ENCODE measurements around the gene SRD5A3.
A peak's percentile ranks its signal among the peaks of the same experiment; 100 is the strongest.
"Not testable (repeated sequence)": the region's sequence is repeated elsewhere in the genome, so short reads cannot be mapped to it uniquely, and the experiment has no call there.

The SRD5A3 gene

DNA sequence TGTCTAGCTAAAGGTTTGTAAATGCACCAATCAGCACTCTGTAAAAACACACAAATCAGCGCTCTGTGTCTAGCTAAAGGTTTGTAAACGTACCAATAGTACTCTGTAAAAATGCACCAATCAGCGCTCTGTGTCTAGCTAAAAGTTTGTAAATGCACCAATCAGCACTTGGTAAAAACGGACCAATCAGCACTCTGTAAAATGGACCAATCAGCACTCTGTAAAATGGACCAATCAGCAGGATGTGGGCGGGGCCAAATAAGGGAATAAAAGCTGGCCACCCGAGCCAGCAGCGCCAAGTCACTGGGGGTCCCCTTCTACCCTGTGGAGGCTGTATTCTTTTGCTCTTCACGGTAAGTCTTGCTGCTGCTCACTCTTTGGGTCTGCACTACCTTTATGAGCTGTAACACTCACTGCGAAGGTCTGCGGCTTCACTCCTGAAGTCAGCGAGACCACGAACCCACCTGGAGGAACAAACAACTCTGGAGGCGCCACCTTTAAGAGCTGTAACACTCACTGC lies 7.2 kb downstream of the SRD5A3 start:
- Mint-ChIP-seq H3K9me3 (peaks cover 22% of the 10 kb centered on the region), H3K27ac (peak overlapping the region; percentile 23), H3K36me3 (ENCODE audit: low read depth) (peaks cover 38% of the 10 kb centered on the region), H3K4me1 (ENCODE audit: low read depth) (peaks cover 41% of the 10 kb centered on the region)
- intact Hi-C loops (cut with micrococcal nuclease) = loop anchor here (10.0 kb wide), 1 partner anchor 392 kb away; no protein-coding TSS in a partner anchor
- H3K27me3 Mint-ChIP-seq, H3K4me3 Mint-ChIP-seq: not testable (repeated sequence)

DNA sequence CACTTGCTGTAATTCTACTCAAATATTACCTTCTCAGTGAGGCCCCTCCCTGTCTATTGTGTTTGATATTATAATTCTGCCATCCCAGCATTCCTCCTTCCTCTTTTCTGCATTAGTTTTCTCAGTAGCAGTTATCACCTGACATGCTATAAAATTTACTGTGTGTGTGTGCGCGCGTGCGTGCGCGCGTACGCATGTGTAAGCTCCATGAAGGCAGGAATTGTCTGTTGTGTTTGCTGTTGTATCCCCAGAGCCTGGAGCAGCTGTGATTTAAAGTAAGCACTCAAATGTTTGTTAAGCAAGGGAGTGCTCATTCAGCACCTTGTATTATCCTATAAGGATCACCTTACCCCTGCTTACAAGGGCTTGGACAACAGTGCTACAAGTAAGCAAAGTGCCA lies 8.6 kb downstream of the SRD5A3 start:
- Mint-ChIP-seq H3K4me3 (no peak overlapping the region), H3K36me3 (ENCODE audit: low read depth) (peaks cover 38% of the 10 kb centered on the region), H3K27ac (no peak overlapping the region), H3K9me3 (peaks cover 22% of the 10 kb centered on the region), H3K27me3 (no peaks in the 10 kb centered on the region), H3K4me1 (ENCODE audit: low read depth) (peaks cover 49% of the 10 kb centered on the region)
- intact Hi-C loops (cut with micrococcal nuclease) = loop anchor here (10.0 kb wide), 1 partner anchor 390 kb away; no protein-coding TSS in a partner anchor

DNA sequence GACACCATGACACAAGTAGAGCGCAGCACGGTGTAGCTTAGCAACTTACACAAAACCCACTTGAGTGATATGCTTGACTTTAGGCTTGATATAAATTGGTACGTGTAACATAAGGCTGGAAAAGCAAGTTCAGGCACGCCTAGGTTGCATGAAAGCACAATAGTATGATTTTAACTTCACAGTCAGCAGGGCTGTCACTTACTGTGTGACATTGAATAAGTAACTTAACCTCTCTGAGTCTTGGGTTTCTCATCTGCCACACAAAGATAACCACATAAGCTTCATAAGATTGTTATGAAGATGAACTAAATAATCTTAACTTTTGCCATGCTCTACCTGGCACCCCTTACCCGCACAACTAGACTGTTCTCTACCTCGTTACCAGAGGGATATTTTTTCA lies 9.5 kb downstream of the SRD5A3 start:
- intact Hi-C loops (cut with micrococcal nuclease) = loop anchor here (10.0 kb wide), 1 partner anchor 389 kb away; no protein-coding TSS in a partner anchor

DNA sequence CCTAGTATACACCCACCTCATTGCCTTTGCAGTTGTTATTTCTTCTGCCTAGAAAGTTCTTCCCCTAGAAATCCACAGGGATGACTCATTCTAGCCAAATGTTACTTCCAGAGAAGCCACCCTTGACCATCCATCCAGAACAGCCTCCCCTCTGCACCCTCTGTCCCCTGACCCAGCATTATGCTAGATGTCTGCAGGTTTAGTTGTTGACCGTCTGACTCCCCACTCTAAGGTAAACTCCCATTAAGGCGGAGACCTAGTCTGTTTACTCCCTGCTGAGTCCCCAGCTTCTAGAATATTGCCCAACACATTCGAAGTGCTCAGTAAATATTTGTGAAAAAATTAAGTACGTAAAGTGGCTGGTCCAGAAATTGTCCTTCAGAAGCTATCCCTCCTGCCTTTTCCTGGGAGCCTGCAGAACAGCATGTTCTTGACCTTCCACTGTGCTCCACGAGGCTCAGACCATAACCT lies 11.0 kb downstream of the SRD5A3 start:
- H3K27ac Mint-ChIP-seq = no peak overlapping the region
- H3K27me3 Mint-ChIP-seq = no peaks in the 10 kb centered on the region
- intact Hi-C loops (cut with micrococcal nuclease) = loop anchor here (10.0 kb wide), 1 partner anchor 388 kb away; no protein-coding TSS in a partner anchor
- H3K4me1 Mint-ChIP-seq (ENCODE audit: low read depth) = peaks cover 51% of the 10 kb centered on the region
- H3K36me3 Mint-ChIP-seq (ENCODE audit: low read depth) = peaks cover 26% of the 10 kb centered on the region
- H3K9me3 Mint-ChIP-seq = peaks cover 22% of the 10 kb centered on the region
- no peak overlapping the region for H3K4me3 Mint-ChIP-seq

More for the DNA sequence above, 9.5 kb downstream of the SRD5A3 start:
- H3K4me3 Mint-ChIP-seq = no peak overlapping the region
- peaks cover 22% of the 10 kb centered on the region for H3K9me3 Mint-ChIP-seq
- H3K4me1 Mint-ChIP-seq (ENCODE audit: low read depth) = peaks cover 49% of the 10 kb centered on the region
- H3K36me3 Mint-ChIP-seq (ENCODE audit: low read depth) = peaks cover 38% of the 10 kb centered on the region
- no peak overlapping the region for H3K27ac Mint-ChIP-seq
- no peaks in the 10 kb centered on the region for H3K27me3 Mint-ChIP-seq

DNA sequence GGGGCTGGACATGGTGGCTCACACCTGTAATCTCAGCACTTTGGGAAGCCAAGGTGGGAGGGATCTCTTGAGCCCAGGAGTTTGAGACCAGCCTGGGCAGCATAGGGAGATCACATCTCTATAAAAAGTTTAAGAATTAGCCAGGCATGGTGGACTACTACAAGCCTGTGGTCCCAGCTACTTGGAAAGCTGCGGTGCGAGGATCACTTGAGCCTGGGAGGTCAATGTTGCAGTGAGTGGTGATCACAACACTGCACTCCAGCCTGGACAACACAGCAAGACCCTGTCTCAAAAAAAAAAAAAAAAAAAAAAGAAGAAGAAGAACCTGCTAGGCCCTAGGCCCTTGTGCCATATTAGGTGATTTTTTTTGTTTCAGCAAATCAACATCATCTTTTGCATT lies 12.2 kb downstream of the SRD5A3 start:
- Mint-ChIP-seq H3K36me3 (ENCODE audit: low read depth) (peaks cover 21% of the 10 kb centered on the region), H3K4me3 (no peak overlapping the region), H3K9me3 (peaks cover 12% of the 10 kb centered on the region)

DNA sequence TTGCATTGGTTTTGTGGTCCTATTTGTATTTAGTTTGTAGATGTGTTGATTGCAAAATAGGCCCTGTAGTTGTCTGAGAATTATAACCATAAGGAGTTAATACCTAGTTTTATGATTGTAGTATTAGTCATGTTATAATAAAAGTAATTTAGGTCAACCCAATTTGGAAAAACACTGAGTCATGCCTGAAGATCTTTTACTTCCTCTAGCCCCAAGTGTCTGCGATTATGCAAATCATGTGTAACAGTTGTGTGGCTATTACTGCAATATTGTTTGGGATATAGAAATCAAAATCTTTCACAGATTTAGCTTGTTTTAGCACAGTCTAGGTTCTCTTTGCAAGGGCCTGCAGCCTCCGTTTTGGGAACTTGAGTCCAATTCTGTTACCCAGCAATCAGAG lies 12.6 kb downstream of the SRD5A3 start:
- peak overlapping the region; percentile 59 for H3K27ac Mint-ChIP-seq
- peaks cover 8% of the 10 kb centered on the region for H3K9me3 Mint-ChIP-seq
- H3K4me3 Mint-ChIP-seq = no peak overlapping the region
- H3K4me1 Mint-ChIP-seq (ENCODE audit: low read depth) = peaks cover 39% of the 10 kb centered on the region
- no peaks in the 10 kb centered on the region for H3K27me3 Mint-ChIP-seq
- peaks cover 21% of the 10 kb centered on the region for H3K36me3 Mint-ChIP-seq (ENCODE audit: low read depth)
- intact Hi-C loops (cut with micrococcal nuclease) = loop anchor here (10.0 kb wide), 1 partner anchor 386 kb away; no protein-coding TSS in a partner anchor

More for the DNA sequence above, 12.2 kb downstream of the SRD5A3 start:
- no peaks in the 10 kb centered on the region for H3K27me3 Mint-ChIP-seq
- peaks cover 39% of the 10 kb centered on the region for H3K4me1 Mint-ChIP-seq (ENCODE audit: low read depth)
- intact Hi-C loops (cut with micrococcal nuclease) = loop anchor here (10.0 kb wide), 1 partner anchor 387 kb away; no protein-coding TSS in a partner anchor
- H3K27ac Mint-ChIP-seq = peak overlapping the region; percentile 59

DNA sequence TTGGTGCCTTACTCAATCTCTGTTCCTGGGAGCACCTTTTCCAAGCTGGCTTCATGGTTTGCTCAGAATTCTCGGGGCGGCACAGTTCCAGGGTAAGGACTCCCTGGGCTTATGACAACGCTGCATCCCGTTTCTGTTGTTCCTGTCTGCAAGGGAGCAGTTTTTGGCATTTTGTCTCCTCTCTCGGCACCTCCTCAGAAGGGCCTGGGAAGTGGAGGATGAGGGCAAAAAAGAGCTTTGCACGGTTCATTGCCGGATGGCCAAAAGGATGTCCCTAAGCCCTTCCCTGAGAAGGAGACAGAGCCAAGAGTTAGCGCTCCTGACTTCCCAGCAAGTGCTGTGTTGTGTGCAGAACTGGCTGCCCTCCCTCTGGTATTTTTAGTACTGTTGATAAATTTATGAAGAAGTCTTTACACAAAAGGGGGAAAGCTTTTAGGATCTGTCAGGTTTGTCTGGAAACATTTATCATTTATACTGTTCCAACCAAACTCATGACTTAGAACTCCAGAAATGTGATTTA lies 13.4 kb downstream of the SRD5A3 start:
- peak overlapping the region; percentile 27 for H3K27ac Mint-ChIP-seq
- H3K4me3 Mint-ChIP-seq = no peak overlapping the region
- intact Hi-C loops (cut with micrococcal nuclease) = loop anchor here (10.0 kb wide), 1 partner anchor 385 kb away; no protein-coding TSS in a partner anchor
- H3K27me3 Mint-ChIP-seq = no peaks in the 10 kb centered on the region
- H3K9me3 Mint-ChIP-seq = peaks cover 4% of the 10 kb centered on the region
- H3K4me1 Mint-ChIP-seq (ENCODE audit: low read depth) = peaks cover 36% of the 10 kb centered on the region
- peaks cover 24% of the 10 kb centered on the region for H3K36me3 Mint-ChIP-seq (ENCODE audit: low read depth)

DNA sequence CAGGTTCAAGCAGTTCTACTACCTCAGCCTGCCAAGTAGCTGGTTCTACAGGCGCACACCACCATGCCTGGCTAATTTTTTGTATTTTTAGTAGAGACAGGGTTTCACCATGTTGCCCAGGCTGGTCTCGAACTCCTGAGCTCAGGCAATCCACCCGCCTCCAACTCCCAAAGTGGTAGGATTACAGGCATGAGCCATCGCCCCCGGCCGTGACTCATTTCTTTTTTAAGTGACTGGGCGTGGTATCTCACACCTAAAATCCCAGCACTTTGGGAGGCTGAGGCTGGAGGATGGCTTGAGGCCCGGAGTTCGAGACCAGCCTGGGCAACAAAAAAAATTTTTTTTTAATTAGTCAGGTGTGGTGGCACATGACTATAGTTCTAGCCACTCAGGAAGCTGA lies 16.9 kb downstream of the SRD5A3 start:
- H3K4me3 Mint-ChIP-seq; H3K9me3 Mint-ChIP-seq; intact Hi-C loops (cut with micrococcal nuclease); H3K27me3 Mint-ChIP-seq; H3K27ac Mint-ChIP-seq: not testable (repeated sequence)
- H3K4me1 Mint-ChIP-seq (ENCODE audit: low read depth) = peaks cover 18% of the 10 kb centered on the region
- peaks cover 33% of the 10 kb centered on the region for H3K36me3 Mint-ChIP-seq (ENCODE audit: low read depth)

DNA sequence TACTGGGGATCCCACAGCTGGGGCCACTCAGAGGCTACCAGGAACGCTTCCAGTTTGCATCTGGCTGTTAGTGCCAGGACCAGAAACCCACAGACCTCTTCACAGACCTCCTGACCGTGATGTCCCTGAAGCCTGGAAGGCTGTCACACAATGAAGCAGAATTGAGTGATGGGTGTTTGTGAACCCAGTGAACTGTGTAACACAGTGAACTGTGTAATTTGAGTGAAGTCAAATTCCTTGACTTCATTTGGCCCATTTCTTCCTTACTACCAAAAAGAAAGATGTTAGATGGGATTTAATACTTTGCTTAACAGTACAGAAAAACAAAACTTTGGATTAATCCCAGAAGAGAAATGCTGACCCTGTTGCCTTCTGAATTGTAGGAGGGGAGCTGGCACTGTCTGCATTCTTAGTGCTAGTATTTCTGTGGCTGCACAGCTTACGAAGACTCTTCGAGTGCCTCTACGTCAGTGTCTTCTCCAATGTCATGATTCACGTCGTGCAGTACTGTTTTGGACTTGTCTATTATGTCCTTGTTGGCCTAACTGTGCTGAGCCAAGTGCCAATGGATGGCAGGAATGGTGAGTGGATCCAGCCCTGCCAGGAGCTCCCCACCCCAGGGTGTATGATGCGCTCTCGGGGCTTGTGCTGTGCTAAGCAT lies 17.8 kb downstream of the SRD5A3 start:
- intact Hi-C loops (cut with micrococcal nuclease) = no loop called here
- peaks cover 40% of the 10 kb centered on the region for H3K36me3 Mint-ChIP-seq (ENCODE audit: low read depth)

DNA sequence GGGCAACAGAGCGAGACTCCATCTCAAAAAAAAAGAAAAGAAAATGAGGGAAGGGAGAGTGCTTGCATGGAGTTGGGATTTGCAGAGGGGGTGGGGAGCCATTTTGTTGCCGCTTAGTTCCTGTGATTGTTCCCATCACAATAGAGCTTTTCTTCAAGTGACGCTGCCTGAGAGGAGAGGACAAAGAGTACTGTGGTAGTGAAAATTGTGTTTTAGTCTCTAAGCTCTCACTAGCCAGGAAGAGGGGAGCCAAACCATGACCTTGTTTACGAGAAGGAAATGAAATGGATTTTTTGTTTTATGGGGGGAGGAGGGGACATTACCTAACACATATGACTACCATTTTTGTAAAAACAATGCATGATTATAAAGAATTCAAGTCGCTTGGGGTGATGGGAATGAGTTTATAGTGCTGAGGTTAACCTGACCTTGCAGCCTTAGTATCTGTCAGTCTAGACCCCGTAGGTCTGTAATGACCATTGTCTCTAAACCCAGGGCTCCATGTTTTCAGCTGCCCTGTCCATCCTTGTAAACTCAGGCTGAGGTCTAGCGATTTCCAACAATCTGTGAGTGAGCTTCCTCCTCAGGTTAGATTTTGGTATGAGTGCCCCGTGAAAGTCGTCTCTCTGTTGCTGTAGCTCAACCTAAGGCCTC lies 18.8 kb downstream of the SRD5A3 start:
- Mint-ChIP-seq H3K27me3 (no peaks in the 10 kb centered on the region), H3K27ac (no peak overlapping the region), H3K9me3 (no peaks in the 10 kb centered on the region), H3K4me3 (no peak overlapping the region), H3K36me3 (ENCODE audit: low read depth) (peaks cover 49% of the 10 kb centered on the region), H3K4me1 (ENCODE audit: low read depth) (peaks cover 5% of the 10 kb centered on the region)
- intact Hi-C loops (cut with micrococcal nuclease) = no loop called here

More for the DNA sequence above, 17.8 kb downstream of the SRD5A3 start:
- Mint-ChIP-seq H3K27me3 (no peaks in the 10 kb centered on the region), H3K4me3 (no peak overlapping the region), H3K4me1 (ENCODE audit: low read depth) (peaks cover 12% of the 10 kb centered on the region), H3K9me3 (no peaks in the 10 kb centered on the region), H3K27ac (no peak overlapping the region)

DNA sequence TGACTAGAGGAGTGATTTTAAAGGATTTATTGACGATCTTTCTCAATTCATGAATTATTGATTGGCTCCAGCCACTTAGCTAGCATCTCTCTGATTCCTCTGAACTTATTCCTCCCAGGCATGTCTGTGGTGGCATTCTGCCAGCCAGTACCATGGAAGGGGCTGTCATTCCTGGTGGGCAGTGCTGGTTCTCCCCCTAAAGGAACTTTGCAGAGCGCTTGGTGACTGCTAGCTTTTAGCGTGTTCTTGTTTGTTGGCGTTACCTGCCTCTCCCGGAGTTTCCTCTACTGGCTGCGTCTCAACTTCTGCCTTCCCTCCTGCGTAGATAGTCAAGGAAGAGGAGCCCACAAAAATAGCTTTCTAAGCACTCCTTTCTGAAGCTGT lies 19.3 kb downstream of the SRD5A3 start:
- Mint-ChIP-seq H3K27me3 (no peaks in the 10 kb centered on the region), H3K36me3 (ENCODE audit: low read depth) (peaks cover 54% of the 10 kb centered on the region), H3K4me1 (ENCODE audit: low read depth) (peaks cover 5% of the 10 kb centered on the region), H3K4me3 (no peak overlapping the region), H3K9me3 (no peaks in the 10 kb centered on the region), H3K27ac (no peak overlapping the region)
- intact Hi-C loops (cut with micrococcal nuclease) = no loop called here

DNA sequence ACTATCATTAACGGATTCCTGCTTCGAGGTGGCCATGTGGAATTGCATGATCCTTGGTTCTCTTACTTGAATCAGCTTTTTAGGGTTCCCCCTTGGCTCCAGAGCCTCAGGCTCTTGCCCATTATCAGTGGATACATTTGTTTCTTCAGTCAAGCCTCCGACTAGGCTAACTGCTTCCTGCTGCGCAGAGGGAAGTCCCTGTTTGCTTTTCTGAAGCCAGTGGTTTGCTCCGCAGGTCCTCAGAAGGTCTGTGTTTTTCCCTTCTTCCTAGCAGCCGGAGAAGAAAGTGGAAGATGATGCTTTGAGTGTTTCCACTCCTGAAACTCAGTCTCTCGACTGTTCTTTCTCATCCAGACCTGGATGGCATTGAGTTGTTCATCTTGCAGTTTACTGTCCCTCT lies 20.6 kb downstream of the SRD5A3 start:
- no peaks in the 10 kb centered on the region for H3K27me3 Mint-ChIP-seq
- H3K4me1 Mint-ChIP-seq (ENCODE audit: low read depth) = peaks cover 4% of the 10 kb centered on the region
- H3K9me3 Mint-ChIP-seq = no peaks in the 10 kb centered on the region
- no peak overlapping the region for H3K27ac Mint-ChIP-seq
- H3K4me3 Mint-ChIP-seq = no peak overlapping the region
- H3K36me3 Mint-ChIP-seq (ENCODE audit: low read depth) = peaks cover 56% of the 10 kb centered on the region
- intact Hi-C loops (cut with micrococcal nuclease) = no loop called here

DNA sequence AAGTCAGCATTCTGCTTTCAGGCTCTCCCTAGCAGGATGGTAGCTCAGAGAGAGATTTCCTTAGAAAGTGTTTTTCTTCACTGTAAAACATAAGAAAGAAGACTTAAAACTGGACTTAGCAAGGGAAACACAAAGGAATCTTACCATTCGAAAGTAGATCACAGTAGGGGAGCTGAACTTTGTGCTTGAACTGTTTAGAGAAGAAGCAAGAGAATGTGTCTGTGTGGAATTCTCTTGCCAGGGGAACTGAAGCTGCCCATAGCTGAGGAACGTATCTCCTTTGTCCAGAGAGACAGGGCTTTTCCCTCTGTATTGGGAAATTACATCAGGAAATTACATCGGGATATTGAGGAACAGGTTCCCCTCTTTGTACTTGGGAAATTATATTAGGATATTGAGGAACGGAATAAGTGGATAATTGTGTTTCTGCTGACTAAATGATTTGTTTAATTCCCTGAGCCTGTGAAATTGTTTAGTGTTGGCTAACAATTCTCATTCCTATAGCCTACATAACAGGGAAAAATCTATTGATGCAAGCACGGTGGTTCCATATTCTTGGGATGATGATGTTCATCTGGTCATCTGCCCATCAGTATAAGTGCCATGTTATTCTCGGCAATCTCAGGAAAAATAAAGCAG lies 21.2 kb downstream of the SRD5A3 start:
- intact Hi-C loops (cut with micrococcal nuclease) = no loop called here
- no peaks in the 10 kb centered on the region for H3K4me1 Mint-ChIP-seq (ENCODE audit: low read depth)

More for the DNA sequence above, 21.2 kb downstream of the SRD5A3 start:
- Mint-ChIP-seq H3K27me3 (no peaks in the 10 kb centered on the region), H3K36me3 (ENCODE audit: low read depth) (peaks cover 56% of the 10 kb centered on the region), H3K9me3 (no peaks in the 10 kb centered on the region), H3K27ac (no peak overlapping the region), H3K4me3 (no peak overlapping the region)
